HEK293 (cell line): ENCODE measurements around the gene NDOR1.

Source experiments
- CTCF ChIA-PET: fragments of 350-600 bp; formaldehyde crosslinking; extraction: SDS; loops from one replicate; lab custom pipeline; 2021; ENCODE audit warnings: antibody characterized with exemption; lab: Yijun Ruan, JAX
- POLR2A ChIA-PET: fragments of 300-600 bp; formaldehyde crosslinking; extraction: SDS; loops from one replicate; lab custom pipeline; 2020; ENCODE audit warnings: antibody characterized with exemption, inconsistent platforms; lab: Yijun Ruan, JAX
- H3K27ac ChIP-seq: fragments of 200-500 bp; sonication (Bioruptor generic); 2 replicates; pipeline ENCODE4 v1.5.1; 2014; ENCODE audit warnings: low read depth, low read length, control low read depth, inconsistent platforms; ENCODE audit errors: extremely low read depth
- H3K36me3 ChIP-seq, 2 experiments: fragments of 200-500 bp in 1 of 2; sonication (Bioruptor generic) in 1 of 2; 1 replicate in 1 of 2; 2 replicates in 1 of 2; pipeline ENCODE4 v1.5.1; 2014 to 2017; ENCODE audit warnings: inconsistent platforms in 2 of 2, low read length in 2 of 2; ENCODE audit not compliant: control insufficient read depth in 2 of 2, insufficient read depth in 1 of 2
- H3K4me1 ChIP-seq: fragments of 200-500 bp; sonication (Bioruptor generic); 2 replicates; pipeline ENCODE4 v1.5.1; 2014; ENCODE audit warnings: mild to moderate bottlenecking, low read length, inconsistent platforms; ENCODE audit not compliant: control insufficient read depth, insufficient read depth
- H3K4me3 ChIP-seq: 2 replicates; pipeline ENCODE4 v1.5.1; 2011; ENCODE audit warnings: low read depth, mild to moderate bottlenecking, control low read depth, low read length, moderate library complexity
- H3K9me3 ChIP-seq: fragments of 200-500 bp; sonication (Bioruptor generic); 2 replicates; pipeline ENCODE4 v1.5.1; 2014; ENCODE audit warnings: low read depth, low read length, inconsistent platforms; ENCODE audit not compliant: control insufficient read depth, insufficient read depth
- BCL11B ChIP-seq: fragments of 450-650 bp; formaldehyde crosslinking; IDR thresholded peaks from 2 replicates; pipeline ENCODE4 v1.5.1; 2016; ENCODE audit warnings: low read depth, missing biosample characterization, missing genetic modification characterization
- RBAK ChIP-seq: fragments of 450-650 bp; formaldehyde crosslinking; IDR thresholded peaks from 2 replicates; pipeline ENCODE4 v1.5.1; 2016; ENCODE audit warnings: missing biosample characterization, missing genetic modification characterization
- ZBTB8A ChIP-seq: fragments of 450-650 bp; formaldehyde crosslinking; IDR thresholded peaks from 2 replicates; pipeline ENCODE4 v1.5.1; 2016; ENCODE audit warnings: missing biosample characterization, missing genetic modification characterization
- ZFHX2 ChIP-seq: fragments of 450-650 bp; formaldehyde crosslinking; conservative IDR thresholded peaks from 2 replicates; pipeline ENCODE4 v1.5.1; 2016; ENCODE audit warnings: missing biosample characterization, missing genetic modification characterization
- ZFP69B ChIP-seq: fragments of 450-650 bp; formaldehyde crosslinking; IDR thresholded peaks from 2 replicates; pipeline ENCODE4 v1.5.1; 2016; ENCODE audit warnings: missing biosample characterization, missing genetic modification characterization
- ZNF16 ChIP-seq: fragments of 450-650 bp; formaldehyde crosslinking; IDR thresholded peaks from 2 replicates; pipeline ENCODE4 v1.5.1; 2016; ENCODE audit warnings: low read depth, missing biosample characterization, missing genetic modification characterization
- ZNF174 ChIP-seq: fragments of 450-650 bp; formaldehyde crosslinking; IDR thresholded peaks from 2 replicates; pipeline ENCODE4 v1.5.0; 2017; ENCODE audit warnings: missing biosample characterization, mild to moderate bottlenecking, missing genetic modification characterization
- ZNF2 ChIP-seq: fragments of 450-650 bp; formaldehyde crosslinking; IDR thresholded peaks from 2 replicates; pipeline ENCODE4 v1.5.1; 2016; ENCODE audit warnings: missing biosample characterization, missing genetic modification characterization
- ZNF366 ChIP-seq: fragments of 450-650 bp; formaldehyde crosslinking; conservative IDR thresholded peaks from 2 replicates; pipeline ENCODE4 v1.5.1; 2016; ENCODE audit warnings: missing biosample characterization, missing genetic modification characterization
- ZNF473 ChIP-seq: fragments of 450-650 bp; formaldehyde crosslinking; IDR thresholded peaks from 2 replicates; pipeline ENCODE4 v1.5.1; 2017; ENCODE audit warnings: missing biosample characterization, missing genetic modification characterization
- ZNF548 ChIP-seq: fragments of 450-650 bp; formaldehyde crosslinking; IDR thresholded peaks from 2 replicates; pipeline ENCODE4 v1.5.1; 2016; ENCODE audit warnings: missing biosample characterization, missing genetic modification characterization
- ZNF600 ChIP-seq: fragments of 450-650 bp; formaldehyde crosslinking; IDR thresholded peaks from 2 replicates; pipeline ENCODE4 v1.5.1; 2016; ENCODE audit warnings: missing biosample characterization, missing genetic modification characterization
- ZNF621 ChIP-seq: fragments of 450-650 bp; formaldehyde crosslinking; IDR thresholded peaks from 2 replicates; pipeline ENCODE4 v1.5.1; 2017; ENCODE audit warnings: missing biosample characterization, missing genetic modification characterization
- ZNF626 ChIP-seq: fragments of 450-650 bp; sonication (Bioruptor Pico); formaldehyde crosslinking; IDR thresholded peaks from 2 replicates; pipeline ENCODE4 v1.5.1; 2018; ENCODE audit warnings: missing biosample characterization, missing genetic modification characterization, inconsistent platforms
- ZNF629 ChIP-seq: fragments of 450-650 bp; formaldehyde crosslinking; IDR thresholded peaks from 2 replicates; pipeline ENCODE4 v1.5.1; 2017; ENCODE audit warnings: missing biosample characterization, missing genetic modification characterization
- ZNF785 ChIP-seq: fragments of 450-650 bp; formaldehyde crosslinking; IDR thresholded peaks from 2 replicates; pipeline ENCODE4 v1.5.1; 2016; ENCODE audit warnings: missing biosample characterization, missing genetic modification characterization
- TF ChIP-seq, protein P1 (sequence below): fragments of 450-650 bp; formaldehyde crosslinking; IDR thresholded peaks from 2 replicates; pipeline ENCODE4 v1.5.1; 2016; ENCODE audit warnings: missing biosample characterization, missing genetic modification characterization
- TF ChIP-seq, protein P2 (sequence below): fragments of 450-650 bp; formaldehyde crosslinking; IDR thresholded peaks from 2 replicates; pipeline ENCODE4 v1.5.1; 2016; ENCODE audit warnings: missing biosample characterization, missing genetic modification characterization
- TF ChIP-seq, protein P3 (sequence below): fragments of 450-650 bp; IDR thresholded peaks from 2 replicates; pipeline ENCODE4 v1.5.1; 2018; ENCODE audit warnings: missing biosample characterization, mild to moderate bottlenecking, missing genetic modification characterization
- TF ChIP-seq, protein P4 (sequence below): fragments of 450-650 bp; IDR thresholded peaks from 2 replicates; pipeline ENCODE4 v1.5.1; 2018; ENCODE audit warnings: missing biosample characterization, missing genetic modification characterization
- TF ChIP-seq, protein P5 (sequence below): fragments of 450-650 bp; formaldehyde crosslinking; IDR thresholded peaks from 2 replicates; pipeline ENCODE4 v1.5.1; 2016; ENCODE audit warnings: missing biosample characterization, missing genetic modification characterization

The NDOR1 gene

DNA sequence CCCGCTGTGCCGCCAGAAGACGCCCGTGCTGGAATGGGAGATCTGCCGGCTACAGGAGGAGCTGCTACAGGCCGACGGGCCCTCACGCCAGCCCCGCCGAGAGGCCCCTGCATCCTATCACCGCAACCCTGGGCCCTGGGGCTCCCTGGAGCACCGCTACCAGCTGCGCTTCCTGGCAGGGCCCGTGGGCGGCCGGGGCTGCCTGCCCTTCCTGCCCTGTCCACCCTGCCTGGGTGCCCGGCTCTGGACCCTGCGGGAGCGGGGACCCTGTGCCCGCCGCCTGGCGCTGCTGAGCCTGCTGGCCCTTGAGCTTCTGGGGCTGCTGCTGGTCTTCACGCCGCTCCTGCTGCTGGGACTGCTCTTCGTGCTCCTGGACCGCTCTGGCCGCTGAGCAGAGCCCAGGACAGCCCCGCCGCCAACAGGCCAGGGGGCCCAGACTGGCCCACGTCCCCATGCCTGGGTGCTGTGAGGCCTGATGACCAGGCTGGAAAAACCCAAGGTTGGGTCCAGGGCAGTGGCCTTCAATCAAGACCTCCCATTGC, 12.8 kb downstream of the NDOR1 start:
- Histone ChIP-seq H3K4me1 (peaks cover 4% of the 10 kb centered on the region), H3K36me3 (peaks cover 0 to 62% of the 10 kb centered on the region in 2 experiments; a peak in 1 of 3 replicates), H3K9me3 (no peaks in the 10 kb centered on the region)
- POLR2A ChIA-PET: interaction anchor here (0.6 to 17.2 kb wide), 6 partner anchors 10 to 132 kb away, joined by 3 to 304 read pairs (median 6); partner anchors contain the start of genes MAN1B1, NDOR1, TMEM203 and TPRN
- TF ChIP-seq, protein P1, sequence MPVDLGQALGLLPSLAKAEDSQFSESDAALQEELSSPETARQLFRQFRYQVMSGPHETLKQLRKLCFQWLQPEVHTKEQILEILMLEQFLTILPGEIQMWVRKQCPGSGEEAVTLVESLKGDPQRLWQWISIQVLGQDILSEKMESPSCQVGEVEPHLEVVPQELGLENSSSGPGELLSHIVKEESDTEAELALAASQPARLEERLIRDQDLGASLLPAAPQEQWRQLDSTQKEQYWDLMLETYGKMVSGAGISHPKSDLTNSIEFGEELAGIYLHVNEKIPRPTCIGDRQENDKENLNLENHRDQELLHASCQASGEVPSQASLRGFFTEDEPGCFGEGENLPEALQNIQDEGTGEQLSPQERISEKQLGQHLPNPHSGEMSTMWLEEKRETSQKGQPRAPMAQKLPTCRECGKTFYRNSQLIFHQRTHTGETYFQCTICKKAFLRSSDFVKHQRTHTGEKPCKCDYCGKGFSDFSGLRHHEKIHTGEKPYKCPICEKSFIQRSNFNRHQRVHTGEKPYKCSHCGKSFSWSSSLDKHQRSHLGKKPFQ (tag by site-specific recombination): no peak
- no peak for TF ChIP-seq ZNF626 (tag by site-specific recombination)
- TF ChIP-seq ZNF174 (tag by site-specific recombination): no peak
- TF ChIP-seq ZNF621: no peak
- TF ChIP-seq ZNF785 (tag by site-specific recombination): no peak
- TF ChIP-seq BCL11B: no peak
- TF ChIP-seq, protein P2, sequence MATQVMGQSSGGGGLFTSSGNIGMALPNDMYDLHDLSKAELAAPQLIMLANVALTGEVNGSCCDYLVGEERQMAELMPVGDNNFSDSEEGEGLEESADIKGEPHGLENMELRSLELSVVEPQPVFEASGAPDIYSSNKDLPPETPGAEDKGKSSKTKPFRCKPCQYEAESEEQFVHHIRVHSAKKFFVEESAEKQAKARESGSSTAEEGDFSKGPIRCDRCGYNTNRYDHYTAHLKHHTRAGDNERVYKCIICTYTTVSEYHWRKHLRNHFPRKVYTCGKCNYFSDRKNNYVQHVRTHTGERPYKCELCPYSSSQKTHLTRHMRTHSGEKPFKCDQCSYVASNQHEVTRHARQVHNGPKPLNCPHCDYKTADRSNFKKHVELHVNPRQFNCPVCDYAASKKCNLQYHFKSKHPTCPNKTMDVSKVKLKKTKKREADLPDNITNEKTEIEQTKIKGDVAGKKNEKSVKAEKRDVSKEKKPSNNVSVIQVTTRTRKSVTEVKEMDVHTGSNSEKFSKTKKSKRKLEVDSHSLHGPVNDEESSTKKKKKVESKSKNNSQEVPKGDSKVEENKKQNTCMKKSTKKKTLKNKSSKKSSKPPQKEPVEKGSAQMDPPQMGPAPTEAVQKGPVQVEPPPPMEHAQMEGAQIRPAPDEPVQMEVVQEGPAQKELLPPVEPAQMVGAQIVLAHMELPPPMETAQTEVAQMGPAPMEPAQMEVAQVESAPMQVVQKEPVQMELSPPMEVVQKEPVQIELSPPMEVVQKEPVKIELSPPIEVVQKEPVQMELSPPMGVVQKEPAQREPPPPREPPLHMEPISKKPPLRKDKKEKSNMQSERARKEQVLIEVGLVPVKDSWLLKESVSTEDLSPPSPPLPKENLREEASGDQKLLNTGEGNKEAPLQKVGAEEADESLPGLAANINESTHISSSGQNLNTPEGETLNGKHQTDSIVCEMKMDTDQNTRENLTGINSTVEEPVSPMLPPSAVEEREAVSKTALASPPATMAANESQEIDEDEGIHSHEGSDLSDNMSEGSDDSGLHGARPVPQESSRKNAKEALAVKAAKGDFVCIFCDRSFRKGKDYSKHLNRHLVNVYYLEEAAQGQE (tag by site-specific recombination): no peak
- no peak for TF ChIP-seq ZNF548 (tag by site-specific recombination)
- TF ChIP-seq, protein P3, sequence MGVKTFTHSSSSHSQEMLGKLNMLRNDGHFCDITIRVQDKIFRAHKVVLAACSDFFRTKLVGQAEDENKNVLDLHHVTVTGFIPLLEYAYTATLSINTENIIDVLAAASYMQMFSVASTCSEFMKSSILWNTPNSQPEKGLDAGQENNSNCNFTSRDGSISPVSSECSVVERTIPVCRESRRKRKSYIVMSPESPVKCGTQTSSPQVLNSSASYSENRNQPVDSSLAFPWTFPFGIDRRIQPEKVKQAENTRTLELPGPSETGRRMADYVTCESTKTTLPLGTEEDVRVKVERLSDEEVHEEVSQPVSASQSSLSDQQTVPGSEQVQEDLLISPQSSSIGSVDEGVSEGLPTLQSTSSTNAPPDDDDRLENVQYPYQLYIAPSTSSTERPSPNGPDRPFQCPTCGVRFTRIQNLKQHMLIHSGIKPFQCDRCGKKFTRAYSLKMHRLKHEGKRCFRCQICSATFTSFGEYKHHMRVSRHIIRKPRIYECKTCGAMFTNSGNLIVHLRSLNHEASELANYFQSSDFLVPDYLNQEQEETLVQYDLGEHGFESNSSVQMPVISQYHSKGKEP (tag by site-specific recombination): no peak
- no peak for TF ChIP-seq ZNF2 (tag by site-specific recombination)
- TF ChIP-seq ZBTB8A (tag by site-specific recombination): no peak
- TF ChIP-seq ZNF16 (tag by site-specific recombination): no peak
- no peak for TF ChIP-seq ZNF366 (tag by site-specific recombination)
- TF ChIP-seq, protein P4, sequence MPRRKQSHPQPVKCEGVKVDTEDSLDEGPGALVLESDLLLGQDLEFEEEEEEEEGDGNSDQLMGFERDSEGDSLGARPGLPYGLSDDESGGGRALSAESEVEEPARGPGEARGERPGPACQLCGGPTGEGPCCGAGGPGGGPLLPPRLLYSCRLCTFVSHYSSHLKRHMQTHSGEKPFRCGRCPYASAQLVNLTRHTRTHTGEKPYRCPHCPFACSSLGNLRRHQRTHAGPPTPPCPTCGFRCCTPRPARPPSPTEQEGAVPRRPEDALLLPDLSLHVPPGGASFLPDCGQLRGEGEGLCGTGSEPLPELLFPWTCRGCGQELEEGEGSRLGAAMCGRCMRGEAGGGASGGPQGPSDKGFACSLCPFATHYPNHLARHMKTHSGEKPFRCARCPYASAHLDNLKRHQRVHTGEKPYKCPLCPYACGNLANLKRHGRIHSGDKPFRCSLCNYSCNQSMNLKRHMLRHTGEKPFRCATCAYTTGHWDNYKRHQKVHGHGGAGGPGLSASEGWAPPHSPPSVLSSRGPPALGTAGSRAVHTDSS: no peak
- TF ChIP-seq, all 188 proteins: peak for 0
- CTCF ChIA-PET: interaction anchor here (0.8 to 1.1 kb wide), 3 partner anchors 9 to 189 kb away, joined by 3 to 4 read pairs (median 4); partner anchors contain the start of gene RNF224
- H3K27ac ChIP-seq: no peak overlapping the region
- no peak overlapping the region for H3K4me3 ChIP-seq

DNA sequence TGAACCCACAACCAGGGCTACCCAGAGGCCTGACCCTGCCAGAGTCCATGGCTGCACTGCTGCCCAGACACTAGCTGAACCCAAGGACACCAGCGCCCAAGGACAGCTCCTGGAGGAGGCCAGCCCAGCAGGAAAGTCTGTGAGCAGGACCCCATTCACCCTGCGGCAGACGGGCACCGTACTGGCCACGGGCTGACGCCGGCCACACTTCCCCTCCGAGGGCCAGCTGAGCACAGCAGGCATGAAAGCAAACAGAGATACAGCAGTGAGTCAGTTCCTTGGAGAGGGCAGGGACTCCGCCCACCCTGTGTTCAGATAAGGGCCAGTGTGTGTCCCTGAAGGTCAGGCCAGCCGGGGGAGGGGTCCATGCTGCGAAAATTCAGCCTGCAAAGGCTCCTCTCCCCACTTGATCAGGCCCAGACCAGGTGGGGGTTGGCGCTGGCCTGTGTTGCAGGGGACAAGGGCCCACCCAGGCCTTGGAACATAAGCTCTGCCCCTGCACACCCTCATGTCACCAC, 13.3 kb downstream of the NDOR1 start:
- Histone ChIP-seq H3K9me3 (no peaks in the 10 kb centered on the region), H3K4me1 (peaks cover 4% of the 10 kb centered on the region), H3K4me3 (no peak overlapping the region), H3K36me3 (peaks cover 0 to 57% of the 10 kb centered on the region in 2 experiments; a peak in 1 of 3 replicates), H3K27ac (no peak overlapping the region)
- CTCF ChIA-PET: interaction anchor here (0.7 to 1.1 kb wide), 3 partner anchors 8 to 27 kb away, joined by 4 to 5 read pairs (median 4); partner anchors contain the start of gene RNF224
- POLR2A ChIA-PET: interaction anchor here (0.6 to 17.2 kb wide), 10 partner anchors 10 to 378 kb away, joined by 3 to 304 read pairs (median 6); partner anchors contain the start of genes MAN1B1, NDOR1, TMEM203 and TPRN
- TF ChIP-seq ZFP69B (tag by site-specific recombination) (0 out of 2 replicates have a peak, but pooled peaks have one; percentile 18), ZNF629 (tag by site-specific recombination) (no peak), ZNF600 (0 out of 2 replicates have a peak, but pooled peaks have one; percentile 20), ZFHX2 (tag by site-specific recombination) (peak; percentile 28; the same call in 1 of the 2 replicates), RBAK (no peak), ZNF473 (tag by site-specific recombination) (no peak)
- TF ChIP-seq, protein P4: no peak
- TF ChIP-seq, protein P5, sequence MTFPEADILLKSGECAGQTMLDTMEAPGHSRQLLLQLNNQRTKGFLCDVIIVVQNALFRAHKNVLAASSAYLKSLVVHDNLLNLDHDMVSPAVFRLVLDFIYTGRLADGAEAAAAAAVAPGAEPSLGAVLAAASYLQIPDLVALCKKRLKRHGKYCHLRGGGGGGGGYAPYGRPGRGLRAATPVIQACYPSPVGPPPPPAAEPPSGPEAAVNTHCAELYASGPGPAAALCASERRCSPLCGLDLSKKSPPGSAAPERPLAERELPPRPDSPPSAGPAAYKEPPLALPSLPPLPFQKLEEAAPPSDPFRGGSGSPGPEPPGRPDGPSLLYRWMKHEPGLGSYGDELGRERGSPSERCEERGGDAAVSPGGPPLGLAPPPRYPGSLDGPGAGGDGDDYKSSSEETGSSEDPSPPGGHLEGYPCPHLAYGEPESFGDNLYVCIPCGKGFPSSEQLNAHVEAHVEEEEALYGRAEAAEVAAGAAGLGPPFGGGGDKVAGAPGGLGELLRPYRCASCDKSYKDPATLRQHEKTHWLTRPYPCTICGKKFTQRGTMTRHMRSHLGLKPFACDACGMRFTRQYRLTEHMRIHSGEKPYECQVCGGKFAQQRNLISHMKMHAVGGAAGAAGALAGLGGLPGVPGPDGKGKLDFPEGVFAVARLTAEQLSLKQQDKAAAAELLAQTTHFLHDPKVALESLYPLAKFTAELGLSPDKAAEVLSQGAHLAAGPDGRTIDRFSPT (tag by site-specific recombination): peak; percentile 71
